Esophagus muscularis mucosa (tissue), 4 donors: Measurements from ENCODE around the gene TMCC3.

ENCODE experiments used
- CTCF ChIP-seq, 3 experiments: fragments of 200-600 bp in 2 of 3; fragments of 450-650 bp in 1 of 3; sonication (generic) in 2 of 3; IDR thresholded peaks; one replicate each; pipeline ENCODE4 v1.5.1; 2017 to 2019; ENCODE audit warnings: antibody characterized with exemption in 3 of 3, mild to moderate bottlenecking in 2 of 3, moderate library complexity in 1 of 3
- EP300 ChIP-seq: sonication (generic); formaldehyde crosslinking; IDR thresholded peaks from one replicate; pipeline ENCODE4 v1.6.1; 2017; ENCODE audit warnings: antibody characterized with exemption
- POLR2A ChIP-seq: fragments of 450-650 bp; IDR thresholded peaks from one replicate; pipeline ENCODE4 v1.6.1; 2017; ENCODE audit warnings: antibody characterized with exemption, moderate library complexity, mild to moderate bottlenecking, low read depth
- POLR2AphosphoS5 ChIP-seq, 2 donors: sonication (generic); formaldehyde crosslinking; IDR thresholded peaks; one replicate each; pipeline ENCODE4 v1.6.1; 2017; ENCODE audit warnings: antibody characterized with exemption in 2 of 2

GRCh38 chr12:94525951-94526350 is 124.4 kb downstream of the TMCC3 start:
- no peak for TF ChIP-seq POLR2A
- TF ChIP-seq CTCF (IDR thresholded peaks at IDR 0.05), result no peak
- TF ChIP-seq POLR2AphosphoS5 (IDR thresholded peaks at IDR 0.05), result no peak
- no peak for TF ChIP-seq EP300
